ENCODE results near the gene BAIAP2L1. TPM values are rescaled to one million over a fixed set of nuclear protein-coding genes. Genes with fewer than 3 reads are reported as not detected.

The BAIAP2L1 gene
- total and polyA plus RNA-seq, 9 of the 15 experiments (the other 6 are each of a cell fraction or from before 2014, with no cell fraction given): 4.2 to 29.8 (median 15.5) TPM

DNA sequence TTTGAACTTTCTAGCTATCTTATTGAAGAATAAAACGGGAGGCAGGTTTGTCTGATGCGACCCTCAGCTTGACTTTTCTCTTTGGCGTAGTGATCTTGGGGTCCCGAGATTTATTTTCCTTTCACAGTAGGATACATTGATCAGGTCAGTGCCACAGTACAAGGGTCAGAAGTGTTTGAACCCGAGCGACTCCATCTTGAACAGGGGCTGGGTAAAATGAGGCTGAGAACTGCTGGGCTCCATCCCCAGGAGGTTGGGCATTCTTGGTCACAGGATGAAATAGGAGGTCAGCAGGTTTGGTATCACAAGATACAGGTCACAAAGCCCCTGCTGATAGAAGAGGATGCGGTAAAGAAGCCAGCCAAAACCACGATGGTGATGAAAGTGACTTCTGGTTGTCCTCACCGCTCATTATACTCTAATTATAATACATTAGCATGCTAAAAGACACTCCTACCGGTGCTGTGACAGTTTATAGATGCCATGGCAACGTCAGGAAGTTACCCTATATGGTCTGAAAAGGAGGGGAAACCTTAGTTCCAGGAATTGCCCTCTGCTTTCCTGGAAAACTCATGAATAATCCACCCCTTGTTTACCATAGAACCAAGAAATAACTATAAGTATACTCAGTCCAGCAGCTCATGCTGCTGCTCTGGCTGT lies 145.8 kb downstream of the BAIAP2L1 start (continued):
- TF ChIP-seq ZNF609 (CRISPR knock-in tag; IDR thresholded peaks at IDR 0.05; ENCODE audit: borderline replicate concordance) (no peak), RFX1 (IDR thresholded peaks at IDR 0.05) (peak; percentile 90), IRF9 (tag; IDR thresholded peaks at IDR 0.05) (0 out of 2 replicates have a peak, but pooled peaks have one; percentile 14), ZNF316 (IDR thresholded peaks at IDR 0.05) (no peak), ZNF444 (CRISPR knock-in tag; IDR thresholded peaks at IDR 0.05) (no peak), MBD2 (IDR thresholded peaks at IDR 0.05; ENCODE audit: borderline replicate concordance, low read depth) (no peak), PYGO2 (tag; IDR thresholded peaks at IDR 0.05) (0 out of 2 replicates have a peak, but pooled peaks have one; percentile 26), GATA2 (CRISPR knock-in tag; IDR thresholded peaks at IDR 0.05) (no peak), DDX20 (tag; IDR thresholded peaks at IDR 0.05; ENCODE audit: low read depth) (no peak)
